NCI-H187 treated with DMSO at 0.1 percent for 48 hours (cell line): ENCODE results near the gene SBSN.

Experiments
- DNase-seq: peaks from one replicate; lab custom pipeline; 2025; lab: John Stamatoyannopoulos, UW

Gene SBSN

GRCh38 chr19:35533822-35534392 lies 5.8 kb upstream of the SBSN start:
- DNase-seq: no peak

- no peak for DNase-seq
Measured at GRCh38 chr19:35533201-35533821, 5.2 kb upstream of the SBSN start, which contains the start of gene GAPDHS. GAPDHS (plus strand) TSS chr19:35533456; CDS start chr19:35533528, 72 bp downstream.

DNA sequence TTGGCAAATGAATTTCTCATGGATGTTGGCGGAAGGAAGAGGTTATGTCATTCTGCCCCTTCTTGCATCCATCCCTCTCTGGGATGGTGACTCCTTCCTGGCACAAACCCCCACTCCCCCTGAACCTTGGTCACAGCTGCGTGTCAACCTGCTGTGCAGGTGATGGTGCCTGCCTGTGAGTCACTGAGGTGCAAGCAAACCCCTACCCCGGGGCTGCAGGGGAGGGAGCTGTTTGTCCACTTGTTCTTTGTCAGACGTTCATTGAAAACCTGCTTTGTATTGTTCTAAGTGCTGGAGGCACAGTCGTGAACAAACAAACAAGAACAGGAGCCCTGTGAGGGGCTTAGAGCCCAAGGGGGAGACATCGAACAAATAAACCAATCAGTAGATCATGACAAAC lies 3.2 kb upstream of the SBSN start:
- DNase-seq: no peak

DNA sequence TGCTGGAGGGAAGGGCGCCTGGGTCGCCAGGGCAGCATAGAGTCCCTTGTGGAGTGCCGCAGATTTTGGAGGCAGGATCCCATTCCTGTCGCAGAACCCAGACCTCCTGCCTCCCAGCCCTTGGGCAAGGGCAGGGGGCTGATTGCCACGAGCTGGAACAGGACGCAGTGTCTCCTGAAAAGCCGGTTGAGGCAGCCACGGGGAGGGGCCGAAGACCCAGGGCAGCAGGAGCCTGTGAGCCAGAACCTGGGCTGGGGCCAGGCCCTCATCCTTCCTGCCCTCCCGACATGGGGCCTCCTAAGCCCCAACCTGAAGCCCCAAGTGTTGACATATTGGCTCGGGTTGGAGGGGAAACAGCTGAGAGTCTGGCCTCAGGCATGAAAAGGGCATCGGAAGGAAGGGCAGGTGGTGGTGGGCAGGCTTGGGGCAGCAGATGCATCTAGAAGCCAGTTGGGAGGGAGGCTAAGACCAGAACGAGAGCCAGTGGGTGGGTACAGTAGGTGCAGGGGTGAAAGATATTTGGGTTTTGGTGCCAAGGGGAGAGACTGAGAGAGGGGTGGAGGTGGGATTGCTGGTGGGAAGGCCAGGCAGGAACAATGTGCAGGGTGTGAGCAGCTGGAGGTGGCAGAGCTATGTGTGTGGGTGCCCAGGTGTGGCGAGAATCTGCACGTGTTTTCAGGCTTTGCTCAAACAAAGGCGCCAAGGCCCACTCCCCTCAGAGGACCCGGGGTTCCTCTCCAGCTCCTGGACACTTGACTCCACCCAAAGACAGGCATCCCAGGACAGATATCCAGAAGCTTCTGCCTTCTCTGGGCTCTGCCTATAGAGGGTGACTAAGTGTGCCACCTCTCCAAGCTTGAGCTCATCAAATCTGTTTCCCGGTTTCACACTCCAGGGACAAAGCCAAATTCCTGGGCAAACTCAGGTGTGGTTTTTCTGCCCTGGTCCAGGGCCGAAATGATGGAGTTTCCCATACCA lies 1.4 kb upstream of the SBSN start:
- DNase-seq: no peak

DNA sequence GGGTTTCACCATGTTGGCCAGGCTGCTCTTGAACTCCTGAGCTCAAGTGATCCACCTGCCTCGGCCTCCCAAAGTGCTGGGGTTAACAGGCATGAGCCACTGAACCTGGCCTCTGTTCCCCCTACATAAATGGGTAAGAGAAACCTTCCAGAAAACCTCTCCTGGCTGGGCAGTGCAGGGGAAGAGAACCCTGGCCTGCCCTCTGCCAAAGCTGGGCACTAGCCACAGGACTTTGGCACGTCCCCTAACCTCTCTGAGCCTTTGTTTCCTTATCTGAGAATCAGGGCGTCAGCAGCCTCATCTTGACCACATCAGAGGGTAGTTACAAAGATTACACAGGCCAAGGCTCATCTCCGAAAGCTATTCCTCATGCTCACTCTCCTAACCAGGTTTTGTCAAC lies 2.2 kb downstream of the SBSN start:
- DNase-seq: no peak

GRCh38 chr19:35524181-35524837 lies 3.8 kb downstream of the SBSN start:
- DNase-seq: no peak

DNA sequence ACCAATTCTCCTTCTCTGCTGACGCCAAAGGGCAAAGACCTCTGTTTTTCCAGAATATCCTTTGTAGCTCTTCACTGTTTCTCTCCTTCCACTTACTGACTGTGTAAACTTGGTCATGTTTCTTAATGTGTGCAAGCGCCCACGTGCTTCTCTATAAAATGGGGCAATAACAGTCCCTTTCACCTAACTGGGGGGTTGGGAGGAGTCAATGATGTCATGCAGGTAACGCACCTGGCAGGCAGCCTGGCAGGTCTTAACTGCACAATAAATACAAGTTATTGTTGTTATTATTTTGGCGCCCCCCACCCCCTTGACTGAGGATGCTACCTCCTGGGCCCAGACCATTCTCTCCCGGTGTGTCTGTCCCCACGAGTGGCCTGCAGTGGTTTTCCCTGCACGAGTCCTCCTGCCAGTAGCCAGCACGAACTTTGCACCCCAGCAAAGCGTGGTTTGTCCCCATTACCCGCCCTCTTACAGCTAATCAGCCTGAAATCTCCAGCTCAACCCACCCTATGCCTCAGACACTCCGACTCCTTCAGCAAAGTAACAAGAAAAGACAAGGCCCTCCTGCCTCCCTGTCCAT lies 5.3 kb downstream of the SBSN start:
- DNase-seq: no peak

DNA sequence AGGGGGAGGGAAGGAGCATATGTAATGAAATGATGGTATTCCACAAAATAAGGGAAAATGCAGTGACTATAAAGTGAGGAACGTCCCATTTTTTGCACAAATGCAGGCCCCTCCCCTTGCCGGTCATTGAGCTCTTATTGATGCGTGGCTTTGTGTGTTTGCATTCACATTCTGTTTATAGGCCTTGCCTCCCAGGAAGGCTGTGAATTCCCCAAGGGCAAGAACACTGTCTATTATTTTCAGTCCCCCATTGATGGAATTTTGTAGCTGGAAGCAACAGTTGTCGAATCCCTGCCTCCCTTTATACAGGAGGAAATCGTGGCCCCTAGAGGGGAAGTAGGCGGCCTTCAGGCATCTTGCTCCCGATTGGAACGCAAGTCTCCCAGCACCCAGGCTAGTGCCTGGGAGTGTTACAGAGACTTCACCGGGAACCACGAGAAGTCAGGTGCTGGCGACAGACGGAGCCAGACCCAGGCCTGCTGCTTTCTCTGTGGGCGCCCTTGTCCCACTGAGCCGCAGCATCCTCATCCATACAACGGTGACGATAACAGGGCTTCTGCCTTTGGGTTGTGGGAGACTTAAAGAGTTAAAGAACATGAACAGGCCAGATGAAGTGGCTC lies 6.9 kb downstream of the SBSN start:
- DNase-seq: no peak

GRCh38 chr19:35519291-35519690 lies 8.8 kb downstream of the SBSN start:
- no peak for DNase-seq

- DNase-seq: no peak
Measured at GRCh38 chr19:35518313-35518712, 9.8 kb downstream of the SBSN start.

GRCh38 chr19:35517342-35517741 lies 10.8 kb downstream of the SBSN start:
- DNase-seq: no peak

DNA sequence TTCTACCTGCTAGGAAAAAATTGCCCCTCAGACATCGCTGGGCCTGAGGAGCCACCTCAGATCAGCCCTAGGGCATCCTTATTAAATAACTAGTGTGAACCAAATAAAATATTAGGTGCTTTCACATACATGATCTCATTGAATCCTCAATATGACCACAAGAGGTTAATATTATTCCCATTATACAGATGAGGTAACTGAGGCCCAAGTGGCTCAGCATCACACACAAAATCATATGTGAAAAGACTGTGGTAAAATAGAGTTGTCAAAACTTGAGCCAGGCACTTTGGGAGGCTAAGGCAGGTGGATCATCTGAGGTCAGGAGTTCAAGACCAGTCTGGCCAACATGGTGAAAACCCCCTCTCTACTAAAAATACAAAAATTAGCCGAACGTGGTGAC lies 11.8 kb downstream of the SBSN start:
- DNase-seq: no peak

DNA sequence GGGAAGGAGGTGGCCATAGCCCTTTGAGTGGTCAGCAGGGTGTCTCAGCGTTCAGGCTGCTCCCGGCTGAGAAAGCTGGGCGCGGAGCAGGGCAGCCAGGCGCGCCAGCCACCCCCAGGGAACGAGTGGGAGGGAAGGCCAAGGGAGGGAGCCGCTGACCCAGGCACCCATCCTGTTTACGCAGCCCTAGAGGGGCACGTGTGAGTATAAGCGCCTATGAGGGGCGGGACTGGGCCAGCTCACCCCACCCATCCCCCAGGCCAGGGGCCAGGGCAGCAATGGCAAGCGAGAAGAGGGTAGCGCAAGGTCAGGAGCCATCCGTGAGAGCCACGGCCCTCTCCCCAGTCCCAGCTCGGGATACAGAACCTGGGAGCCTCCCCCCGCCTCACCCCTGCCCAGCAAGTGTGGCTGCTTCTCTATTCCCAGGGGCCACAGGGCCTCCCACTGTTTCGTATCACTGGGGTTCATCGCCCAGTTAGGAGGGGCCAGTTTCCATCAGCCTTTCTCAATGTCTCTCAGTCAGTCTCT lies 13.8 kb downstream of the SBSN start:
- DNase-seq: no peak

GRCh38 chr19:35513628-35514281 lies 14.4 kb downstream of the SBSN start, which contains the start of gene DMKN:
DMKN (minus strand) TSS chr19:35513649; CDS start chr19:35513475, 174 bp downstream.
- DNase-seq: no peak

GRCh38 chr19:35512831-35513627 lies 15.1 kb downstream of the SBSN start:
- no peak for DNase-seq

- DNase-seq: no peak
Measured at GRCh38 chr19:35511337-35511736, 16.8 kb downstream of the SBSN start.

- DNase-seq: no peak
Measured at GRCh38 chr19:35510626-35510964, 17.5 kb downstream of the SBSN start.

DNA sequence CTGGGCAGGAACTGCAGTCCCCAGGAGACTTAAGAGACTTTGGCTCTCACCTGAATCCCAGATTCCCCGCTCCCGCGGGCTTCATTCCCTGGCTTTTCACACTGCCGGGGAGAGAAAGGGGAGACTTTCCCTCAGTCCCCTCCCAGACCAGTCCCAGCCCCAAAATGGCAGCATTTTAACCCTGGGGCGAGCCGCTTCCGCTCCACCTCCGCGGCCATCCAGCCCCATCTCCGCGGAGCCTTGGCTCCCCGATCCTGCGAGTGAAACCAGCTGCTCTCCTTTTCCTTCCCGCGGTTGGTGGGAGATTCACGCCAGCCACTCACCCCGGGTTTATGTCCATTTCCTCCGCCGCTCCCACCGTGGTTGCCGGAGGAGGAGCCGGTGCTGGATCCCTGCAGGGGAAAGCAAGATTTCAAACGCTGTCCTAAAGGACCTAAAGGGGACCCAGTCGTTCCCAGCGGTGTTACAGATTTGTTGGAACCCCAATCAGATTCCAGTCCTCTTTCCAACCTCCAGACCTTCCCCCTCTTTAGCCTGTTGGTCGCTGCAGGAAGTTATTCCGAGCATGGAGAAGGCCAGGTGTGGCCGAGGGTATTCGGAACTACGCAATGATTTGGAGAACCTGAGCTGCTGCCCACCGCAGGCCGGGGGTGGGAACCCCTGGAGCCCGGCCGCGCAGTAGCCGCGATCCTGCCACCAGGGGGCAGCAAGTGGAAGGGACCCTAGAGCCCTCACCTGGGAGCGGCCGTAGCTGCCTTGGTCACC lies 18.1 kb downstream of the SBSN start:
- DNase-seq: no peak

- DNase-seq: no peak
Measured at GRCh38 chr19:35509018-35509652, 19.0 kb downstream of the SBSN start.
